Thyroid gland (tissue), 4 donors: Measurements from ENCODE around the gene PPP2R5D.

Source experiments
- POLR2A ChIP-seq, 2 donors: fragments of 450-650 bp; IDR thresholded peaks; one replicate each; pipeline ENCODE4 v1.6.1; 2017; ENCODE audit warnings: antibody characterized with exemption in 2 of 2, mild to moderate bottlenecking in 2 of 2, moderate library complexity in 1 of 2
- TF ChIP-seq, protein P1 (sequence below), 6 experiments: fragments of 200-600 bp in 3 of 6; fragments of 450-650 bp in 3 of 6; sonication (generic) in 3 of 6; IDR thresholded peaks; one replicate each; pipeline ENCODE4 v1.5.1; 2016 to 2019; ENCODE audit warnings: antibody characterized with exemption in 6 of 6, mild to moderate bottlenecking in 2 of 6, inconsistent platforms in 1 of 6, moderate library complexity in 1 of 6

DNA sequence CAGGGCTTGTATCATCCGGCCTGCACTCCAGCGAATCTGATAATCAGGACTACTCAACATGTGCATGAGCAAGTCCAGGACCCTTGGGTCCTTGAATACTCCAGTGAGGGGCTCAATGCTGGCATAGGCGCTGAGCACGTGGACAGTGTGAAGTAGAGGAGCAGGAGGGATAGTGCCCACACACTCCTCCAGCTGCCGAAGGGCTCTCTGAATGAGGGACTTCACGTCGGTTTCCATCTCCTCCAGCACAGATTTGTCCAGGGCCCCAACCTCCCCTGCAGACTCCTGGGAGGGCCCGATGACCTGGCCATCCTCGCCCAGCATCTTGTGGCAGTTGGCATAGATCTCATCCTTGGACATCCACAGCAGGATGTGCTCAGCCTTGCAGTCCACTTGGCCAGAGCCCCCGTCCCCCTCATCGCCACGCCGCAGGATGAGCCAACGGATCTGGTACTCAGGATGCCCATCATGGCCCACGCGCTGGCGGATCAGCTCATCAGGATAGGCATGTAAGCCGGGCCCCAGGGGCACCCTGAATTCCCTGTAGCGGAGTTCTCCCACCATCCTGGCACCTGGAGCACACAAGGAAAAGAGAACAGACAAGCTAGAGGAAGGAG, 68.0 kb downstream of the PPP2R5D start:
- TF ChIP-seq POLR2A (IDR thresholded peaks at IDR 0.05) = no peak
- TF ChIP-seq, protein P1, sequence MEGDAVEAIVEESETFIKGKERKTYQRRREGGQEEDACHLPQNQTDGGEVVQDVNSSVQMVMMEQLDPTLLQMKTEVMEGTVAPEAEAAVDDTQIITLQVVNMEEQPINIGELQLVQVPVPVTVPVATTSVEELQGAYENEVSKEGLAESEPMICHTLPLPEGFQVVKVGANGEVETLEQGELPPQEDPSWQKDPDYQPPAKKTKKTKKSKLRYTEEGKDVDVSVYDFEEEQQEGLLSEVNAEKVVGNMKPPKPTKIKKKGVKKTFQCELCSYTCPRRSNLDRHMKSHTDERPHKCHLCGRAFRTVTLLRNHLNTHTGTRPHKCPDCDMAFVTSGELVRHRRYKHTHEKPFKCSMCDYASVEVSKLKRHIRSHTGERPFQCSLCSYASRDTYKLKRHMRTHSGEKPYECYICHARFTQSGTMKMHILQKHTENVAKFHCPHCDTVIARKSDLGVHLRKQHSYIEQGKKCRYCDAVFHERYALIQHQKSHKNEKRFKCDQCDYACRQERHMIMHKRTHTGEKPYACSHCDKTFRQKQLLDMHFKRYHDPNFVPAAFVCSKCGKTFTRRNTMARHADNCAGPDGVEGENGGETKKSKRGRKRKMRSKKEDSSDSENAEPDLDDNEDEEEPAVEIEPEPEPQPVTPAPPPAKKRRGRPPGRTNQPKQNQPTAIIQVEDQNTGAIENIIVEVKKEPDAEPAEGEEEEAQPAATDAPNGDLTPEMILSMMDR (IDR thresholded peaks at IDR 0.05) = no peak
